Brain microvascular endothelial cell (primary cell): Measurements from ENCODE around the gene TUBAL3.

Experiments used
- DNase-seq: peaks from one replicate; pipeline ENCODE4 v3.0.0-alpha.2; 2020
- H3K27ac ChIP-seq: fragments of 250-450 bp; sonication (Bioruptor Pico); 2 replicates; pipeline ENCODE4 v1.5.1; 2020; ENCODE audit warnings: mild to moderate bottlenecking, moderate library complexity
- H3K27me3 ChIP-seq: fragments of 250-450 bp; sonication (Bioruptor Pico); replicated peaks from 2 replicates; pipeline ENCODE4 v1.5.1; 2020; ENCODE audit warnings: mild to moderate bottlenecking
- H3K36me3 ChIP-seq: fragments of 250-450 bp; sonication (Bioruptor Pico); replicated peaks from 2 replicates; pipeline ENCODE4 v1.5.1; 2020; ENCODE audit warnings: mild to moderate bottlenecking
- H3K4me3 ChIP-seq: 2 replicates; pipeline ENCODE4 v1.5.1; 2011; ENCODE audit warnings: low read depth, mild to moderate bottlenecking, control low read depth, low read length, moderate library complexity
- CTCF ChIP-seq: IDR thresholded peaks from 2 replicates; pipeline ENCODE4 v1.5.1; 2011; ENCODE audit warnings: low read depth, mild to moderate bottlenecking, moderate library complexity, low read length, control low read depth, inconsistent platforms; ENCODE audit errors: missing control alignments
- in situ Hi-C: cut with HindIII; loops from 2 replicates; pipeline ENCODE4 v1.10.0; 2017; ENCODE audit warnings: low sequenced_read_pairs, low pct_ligation_motif_present

Gene TUBAL3

GRCh38 chr10:5373891-5374611 is 30.6 kb downstream of the TUBAL3 start:
- Histone ChIP-seq H3K27me3 (no peaks in the 10 kb centered on the region), H3K36me3 (no peaks in the 10 kb centered on the region), H3K4me3 (no peak overlapping the region), H3K27ac (no peak overlapping the region)
- in situ Hi-C loops, result no loop called here
- no peak for TF ChIP-seq CTCF
- no peak for DNase-seq

GRCh38 chr10:5373307-5373706 is 31.3 kb downstream of the TUBAL3 start:
- H3K36me3 ChIP-seq, result no peaks in the 10 kb centered on the region
- no peak overlapping the region for H3K4me3 ChIP-seq
- DNase-seq, result no peak
- in situ Hi-C loops, result no loop called here
- no peaks in the 10 kb centered on the region for H3K27me3 ChIP-seq
- no peak overlapping the region for H3K27ac ChIP-seq
- TF ChIP-seq CTCF, result no peak

GRCh38 chr10:5370493-5371352 is 33.9 kb downstream of the TUBAL3 start:
- DNase-seq, result no peak
- Histone ChIP-seq H3K27me3 (no peaks in the 10 kb centered on the region), H3K36me3 (no peaks in the 10 kb centered on the region), H3K4me3 (no peak overlapping the region), H3K27ac (no peak overlapping the region)
- no peak for TF ChIP-seq CTCF
- in situ Hi-C loops, result no loop called here

- no peak for DNase-seq
- H3K4me3 ChIP-seq, result no peak overlapping the region
- in situ Hi-C loops, result no loop called here
Measured at GRCh38 chr10:5369362-5370158, 35.1 kb downstream of the TUBAL3 start.

GRCh38 chr10:5365928-5366327 is 38.7 kb downstream of the TUBAL3 start:
- no peak overlapping the region for H3K4me3 ChIP-seq
- in situ Hi-C loops, result no loop called here
- DNase-seq, result no peak

More at GRCh38 chr10:5369362-5370158, 35.1 kb downstream of the TUBAL3 start:
- Histone ChIP-seq H3K27ac (no peak overlapping the region), H3K36me3 (no peaks in the 10 kb centered on the region), H3K27me3 (no peaks in the 10 kb centered on the region)
- no peak for TF ChIP-seq CTCF

More at GRCh38 chr10:5365928-5366327, 38.7 kb downstream of the TUBAL3 start:
- no peak overlapping the region for H3K27ac ChIP-seq
- TF ChIP-seq CTCF, result no peak
- no peaks in the 10 kb centered on the region for H3K27me3 ChIP-seq
- no peaks in the 10 kb centered on the region for H3K36me3 ChIP-seq
